ENCODE measurements around the gene HGS.

GRCh38 chr17:81712468-81713003 is 28.7 kb downstream of the HGS start:
- TF ChIP-seq CTCF (IDR thresholded peaks at IDR 0.05; ENCODE audit: low read depth, low read length, poor library complexity, severe bottlenecking) (no peak), EZH2phosphoT487 (IDR thresholded peaks at IDR 0.05; ENCODE audit: borderline replicate concordance, low read length) (no peak)

Data from DOHH2 (cell line).